Activated CD4-positive, CD25-positive, alpha-beta regulatory T cell treated with anti-CD3 and anti-CD28 coated beads, Interleukin-2, amount 50 U/mL, for 16 hours (primary cell): ENCODE data around the gene ANKRD31.
"Not testable (repeated sequence)": the region's sequence is repeated elsewhere in the genome, so short reads cannot be mapped to it uniquely, and the experiment has no call there.

Experiments used
- DNase-seq: peaks from one replicate; pipeline ENCODE4 v3.0.0-alpha.2; 2020; ENCODE audit warnings: low read depth, low spot score

Gene ANKRD31

DNA sequence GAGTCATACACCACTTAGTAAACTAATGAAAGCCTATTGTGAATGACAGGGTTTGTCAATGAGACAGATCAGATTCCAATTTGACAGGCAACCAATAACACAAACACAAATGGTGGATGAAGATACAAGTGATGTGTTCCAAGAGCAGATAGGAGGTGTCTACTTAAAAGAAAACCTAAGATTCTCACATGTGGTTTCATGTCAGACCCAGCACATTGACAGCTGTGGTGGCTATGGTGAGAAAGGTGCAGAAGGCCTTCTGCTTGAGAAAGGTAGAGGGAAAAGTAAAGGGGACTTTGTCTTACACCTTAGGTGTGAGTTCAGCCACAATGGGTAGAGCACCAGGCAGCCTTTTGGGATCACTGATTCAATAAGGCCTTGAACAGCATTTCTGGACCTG, 11.2 kb downstream of the ANKRD31 start:
- DNase-seq = no peak

DNA sequence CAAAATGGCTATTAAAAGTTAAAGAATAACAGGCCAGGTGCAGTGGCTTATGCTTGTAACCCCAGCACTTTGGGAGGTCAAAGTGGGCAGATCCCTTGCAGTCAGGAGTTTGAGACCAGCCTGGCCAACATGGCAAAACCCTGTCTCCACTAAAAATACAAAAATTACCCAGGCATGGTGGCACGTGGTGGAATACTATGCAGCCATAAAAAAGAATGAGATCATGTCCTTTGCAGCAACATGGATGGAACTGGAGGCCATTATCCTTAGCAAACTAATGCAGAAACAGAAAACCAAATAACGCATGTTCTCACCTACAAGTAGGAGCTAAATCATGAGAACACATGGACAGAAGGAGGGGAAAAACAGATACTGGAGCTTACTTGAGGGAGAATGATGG, 15.9 kb downstream of the ANKRD31 start:
- not testable (repeated sequence) for DNase-seq

DNA sequence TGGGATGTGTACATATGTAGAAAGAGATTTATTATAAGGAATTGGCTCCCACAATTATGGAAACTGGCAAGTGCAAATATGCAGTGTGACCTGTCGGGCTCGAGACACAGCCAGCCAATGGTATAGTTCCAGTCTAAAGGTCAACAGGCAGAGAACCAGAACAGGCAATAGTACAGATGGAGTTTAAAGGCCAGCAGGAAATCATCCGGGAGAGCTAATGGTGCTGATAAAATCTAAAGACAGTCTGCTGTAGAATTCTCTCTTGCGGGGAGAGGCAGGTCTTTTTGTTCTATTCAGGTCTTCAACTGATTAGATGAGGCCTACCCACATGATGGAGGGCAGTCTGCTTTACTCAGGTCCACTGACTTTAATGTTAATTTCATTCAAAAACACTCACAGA, 21.8 kb downstream of the ANKRD31 start:
- DNase-seq = no peak

DNA sequence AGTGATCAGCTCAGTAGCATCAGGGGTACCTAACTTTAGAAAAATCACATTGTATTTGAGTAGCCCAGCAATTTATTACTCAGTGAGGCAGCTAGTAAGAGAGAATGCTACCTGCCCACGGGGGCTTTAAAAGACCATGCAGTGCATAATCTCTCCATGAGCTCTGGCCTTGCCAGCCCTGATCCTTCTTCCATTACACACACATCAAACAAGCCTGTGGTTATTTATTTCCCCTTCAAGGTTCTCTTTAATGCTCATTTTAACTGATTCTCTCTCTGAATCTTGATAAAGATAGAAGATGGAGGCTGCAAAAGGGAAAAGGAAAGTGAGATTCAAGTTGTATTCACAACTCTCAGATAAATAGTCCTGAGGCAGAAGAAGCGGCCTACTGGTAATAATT, 22.3 kb downstream of the ANKRD31 start:
- DNase-seq = no peak

DNA sequence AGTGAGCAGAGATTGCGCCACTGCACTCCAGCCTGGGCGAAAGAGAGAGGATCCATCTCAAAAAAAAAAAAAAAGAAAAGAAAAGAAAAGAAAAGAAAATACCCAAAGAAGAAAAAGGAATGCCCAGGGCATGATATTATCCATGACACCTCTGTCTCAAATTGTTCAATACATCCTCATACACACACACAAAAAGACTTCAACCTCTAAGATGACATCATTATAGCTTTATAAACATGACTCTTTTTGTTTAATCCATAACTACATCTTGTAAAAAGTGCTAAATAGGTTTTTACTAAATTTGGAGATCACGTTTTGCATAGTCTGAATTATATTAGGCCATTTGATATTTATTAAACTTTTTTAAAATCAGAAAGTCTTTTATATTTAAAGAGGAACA, 33.1 kb downstream of the ANKRD31 start:
- DNase-seq = no peak

DNA sequence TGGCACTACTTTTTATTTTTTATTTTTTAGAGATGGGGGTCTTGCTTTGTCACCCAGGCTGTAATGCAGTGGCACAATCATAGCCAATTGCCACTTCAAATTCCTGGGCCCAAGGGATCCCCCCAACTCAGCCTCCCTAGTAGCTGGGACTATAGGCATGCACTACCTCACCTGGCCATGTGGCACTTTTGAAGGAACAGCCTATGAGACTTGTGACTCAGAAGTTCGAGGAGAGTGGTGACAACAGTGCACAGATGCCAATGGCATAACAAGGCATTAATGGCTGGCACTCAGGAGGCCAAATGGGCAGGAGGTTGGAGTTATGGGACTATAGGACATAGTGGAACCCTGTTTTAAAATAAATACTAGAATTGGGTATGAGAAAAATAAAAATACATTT, 33.7 kb downstream of the ANKRD31 start:
- DNase-seq = no peak

DNA sequence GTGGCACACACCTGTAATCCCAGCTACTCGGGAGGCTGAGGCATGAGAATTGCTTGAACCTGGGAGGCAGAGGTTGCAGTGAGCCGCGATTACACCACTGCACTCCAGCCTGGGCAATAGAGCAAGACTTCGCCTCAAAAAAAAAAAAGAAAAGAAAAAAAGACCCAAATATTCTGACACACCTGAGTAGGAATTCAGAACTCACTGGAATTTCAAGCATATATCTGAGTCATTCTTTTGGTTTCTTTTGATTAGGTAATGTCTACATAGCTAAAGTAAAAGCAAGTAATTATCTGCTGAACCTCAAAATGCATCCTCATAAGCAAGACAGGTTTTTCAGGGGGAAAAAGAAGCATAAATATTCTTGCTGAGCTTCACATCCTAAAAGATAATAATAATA, 35.9 kb downstream of the ANKRD31 start:
- no peak for DNase-seq

DNA sequence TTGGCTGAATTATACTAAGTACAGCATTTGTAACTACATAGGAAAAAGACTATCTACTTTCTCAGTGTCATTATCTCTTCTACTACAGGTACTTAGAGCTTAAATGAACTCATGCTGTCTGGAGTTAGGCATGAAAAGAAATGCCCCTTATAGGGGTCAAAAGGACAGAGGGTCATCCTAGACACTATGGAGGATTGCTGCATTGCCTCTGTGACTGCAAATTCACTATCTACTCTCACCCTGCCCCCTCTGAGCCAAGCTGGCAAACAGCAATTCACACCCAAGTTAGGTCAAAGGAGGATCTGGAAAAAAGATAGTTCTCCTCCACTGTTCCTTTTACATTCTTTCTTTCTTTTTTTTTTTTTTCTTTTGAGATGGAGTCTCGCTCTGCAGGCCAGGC, 36.7 kb downstream of the ANKRD31 start:
- DNase-seq = no peak

DNA sequence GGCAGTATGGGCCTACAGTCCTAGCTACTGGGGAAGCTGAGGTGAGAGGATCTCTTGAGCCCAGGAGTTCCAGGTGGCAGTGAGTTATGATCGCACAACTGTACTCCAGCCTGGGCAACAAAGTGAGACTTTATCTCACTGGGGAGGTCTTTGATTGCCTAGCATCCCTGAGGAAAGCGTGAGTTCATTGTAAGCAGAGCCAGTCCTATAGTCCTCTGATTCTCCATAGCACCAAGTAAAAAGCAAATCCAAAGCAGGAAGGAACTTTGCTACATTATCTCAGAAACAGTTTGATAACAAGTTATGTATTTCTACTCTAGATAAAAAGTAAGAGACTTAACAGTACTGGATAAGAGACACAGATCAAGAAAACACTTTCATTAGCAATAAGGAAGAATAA, 37.6 kb downstream of the ANKRD31 start:
- no peak for DNase-seq

DNA sequence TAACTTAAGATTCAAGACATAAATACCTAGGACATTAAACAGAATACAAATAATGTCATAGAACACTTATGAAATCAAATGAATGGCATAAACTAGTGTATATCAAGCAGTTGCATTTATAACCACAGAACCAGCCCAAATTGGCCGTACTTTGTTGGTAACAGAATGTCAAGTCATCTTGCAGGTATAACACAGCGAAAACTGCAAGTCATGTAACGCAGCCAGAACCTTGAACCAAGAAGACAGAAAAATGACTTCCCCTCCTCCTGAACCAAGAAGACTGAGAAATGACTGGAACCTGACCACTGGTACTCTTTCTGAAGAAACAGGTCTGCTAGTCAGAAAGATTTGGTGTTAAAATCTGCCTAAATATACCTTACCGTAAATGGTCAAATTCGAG, 38.9 kb downstream of the ANKRD31 start:
- DNase-seq = no peak

DNA sequence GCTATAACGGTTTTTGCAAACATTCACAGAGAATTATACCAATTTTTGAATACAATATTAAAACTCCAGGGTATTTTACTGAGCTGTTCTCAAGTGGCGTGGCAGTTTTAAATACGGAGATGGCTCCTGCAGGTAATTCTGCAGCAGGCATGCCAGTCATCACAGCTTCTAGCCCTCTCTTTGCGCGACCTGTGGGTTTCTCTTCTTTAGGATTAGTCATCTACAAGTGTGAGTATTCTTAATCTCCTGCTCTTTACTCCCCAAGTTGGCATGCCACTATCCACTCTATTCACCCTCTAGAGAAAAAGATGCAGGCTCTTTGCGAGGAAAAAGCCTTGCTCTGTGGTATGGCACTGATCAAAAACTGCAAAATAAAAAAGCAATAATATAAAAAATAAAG, 43.9 kb downstream of the ANKRD31 start:
- no peak for DNase-seq

DNA sequence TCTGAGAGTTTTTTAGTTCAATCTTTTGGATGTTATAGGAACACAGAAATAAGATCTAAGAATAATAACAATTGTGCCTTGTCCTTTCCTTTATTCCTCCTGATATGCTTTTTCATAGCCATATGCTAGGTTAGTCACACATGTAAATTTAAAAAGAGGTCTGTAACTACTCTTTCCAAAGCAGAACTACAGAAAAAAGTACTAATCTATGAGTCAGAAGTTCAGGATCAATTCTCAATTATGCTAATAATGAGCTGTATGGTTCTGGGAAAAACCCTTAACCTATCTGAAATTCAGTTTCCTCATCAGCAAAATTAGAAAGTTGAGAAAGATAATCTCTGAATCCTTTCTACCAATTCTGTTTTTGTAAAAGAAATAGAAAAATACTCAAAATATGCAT, 44.4 kb downstream of the ANKRD31 start:
- DNase-seq = no peak

DNA sequence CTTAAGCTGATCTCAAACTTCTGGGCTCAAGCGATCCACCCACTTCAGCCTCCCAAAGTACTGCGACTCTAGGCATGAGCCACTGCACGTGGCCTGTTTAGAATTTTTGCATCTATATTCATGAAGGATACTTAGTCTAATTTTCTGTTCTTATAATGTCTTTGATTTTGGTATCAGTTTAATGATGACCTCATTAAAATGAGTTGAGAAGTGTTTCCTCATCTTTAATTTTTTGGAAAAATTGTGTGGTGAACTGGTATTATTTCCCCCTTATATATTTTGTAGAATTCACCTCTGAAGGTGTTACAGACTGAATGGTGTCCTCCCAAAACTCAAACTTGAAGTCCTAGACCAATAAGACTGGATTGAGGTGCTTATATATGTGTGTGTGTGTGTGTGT, 46.5 kb downstream of the ANKRD31 start:
- no peak for DNase-seq

DNA sequence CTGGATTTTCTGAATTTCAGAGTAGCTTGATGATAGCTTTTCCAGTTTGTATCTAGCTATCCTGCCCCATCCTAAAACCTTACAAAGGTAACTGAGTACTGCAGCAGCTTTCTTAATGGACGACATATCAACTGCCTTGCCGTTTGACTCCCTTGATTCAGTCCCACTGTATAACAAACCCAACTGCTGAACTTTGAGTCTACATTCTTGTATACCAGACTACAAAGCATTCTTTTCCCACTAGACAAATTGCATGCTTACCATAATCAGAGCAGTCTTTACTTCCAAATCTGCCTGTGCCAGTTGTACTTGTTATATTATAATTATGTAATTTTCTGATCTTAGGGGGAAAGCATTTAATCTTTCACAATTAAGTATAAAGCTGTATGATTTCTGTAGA, 47.3 kb downstream of the ANKRD31 start:
- no peak for DNase-seq

DNA sequence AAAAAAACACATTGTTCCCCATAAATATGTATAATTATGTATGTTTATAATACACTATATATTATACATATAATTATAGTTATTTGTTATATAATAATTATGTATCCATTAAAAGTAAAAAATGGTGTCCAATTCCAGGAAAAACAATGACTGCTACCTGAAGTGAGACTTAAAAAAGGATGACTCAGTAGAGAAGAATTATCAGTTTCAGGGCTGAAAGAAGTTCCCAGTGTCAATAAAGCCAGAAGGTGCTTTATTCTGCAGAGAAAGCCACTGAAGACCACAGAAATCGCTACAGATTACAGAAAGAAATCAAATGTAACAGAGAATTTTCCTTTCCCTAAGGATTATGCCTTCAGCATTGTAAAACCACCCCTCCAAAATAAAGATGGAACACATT, 50.9 kb downstream of the ANKRD31 start:
- no peak for DNase-seq

DNA sequence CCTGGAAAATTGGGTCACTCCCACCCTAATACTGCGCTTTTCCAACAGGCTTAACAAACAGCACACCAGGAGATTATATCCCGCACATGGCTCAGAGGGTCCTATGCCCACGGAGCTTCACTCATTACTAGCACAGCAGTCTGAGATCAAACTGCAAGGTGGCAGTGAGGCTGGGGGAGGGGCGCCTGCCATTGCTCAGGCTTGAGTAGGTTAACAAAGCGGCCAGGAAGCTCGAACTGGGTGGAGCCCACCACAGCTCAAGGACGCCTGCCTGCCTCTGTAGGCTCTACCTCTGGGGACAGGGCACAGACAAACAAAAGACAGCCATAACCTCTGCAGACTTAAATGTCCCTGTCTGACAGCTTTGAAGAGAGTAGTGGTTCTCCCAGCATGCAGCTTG, 60.7 kb downstream of the ANKRD31 start:
- not testable (repeated sequence) for DNase-seq

DNA sequence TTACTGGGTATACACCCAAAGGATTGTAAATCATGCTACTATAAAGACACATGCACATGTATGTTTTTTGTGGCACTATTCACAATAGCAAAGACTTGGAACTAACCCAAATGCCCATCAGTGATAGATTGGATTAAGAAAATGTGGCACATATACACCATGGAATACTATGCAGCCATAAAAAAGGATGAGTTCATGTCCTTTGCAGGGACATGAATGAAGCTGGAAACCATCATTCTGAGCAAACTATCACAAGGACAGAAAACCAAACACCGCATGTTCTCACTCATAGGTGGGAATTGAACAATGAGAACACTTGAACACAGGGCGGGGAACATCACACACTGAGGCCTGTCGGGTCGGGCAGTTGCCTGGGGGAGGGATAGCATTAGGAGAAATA, 61.8 kb downstream of the ANKRD31 start:
- not testable (repeated sequence) for DNase-seq

DNA sequence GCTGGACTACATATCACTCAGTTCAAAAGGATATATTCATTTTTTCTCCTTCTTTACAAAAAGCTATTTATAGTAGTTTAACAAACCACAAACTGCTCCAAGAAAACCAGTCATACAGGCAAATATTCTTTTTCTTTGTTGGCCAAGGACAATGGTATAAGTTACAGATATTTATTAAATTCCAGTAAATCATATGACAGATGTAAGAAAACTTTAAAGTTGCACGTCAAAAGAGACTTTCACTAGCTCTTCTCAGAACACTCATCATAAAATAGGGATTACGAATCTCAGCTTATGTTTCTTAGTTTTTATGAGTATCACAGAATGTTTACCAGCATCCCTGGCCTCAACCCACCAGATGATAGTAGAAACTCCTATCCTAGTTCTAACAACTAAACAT, 67.2 kb downstream of the ANKRD31 start:
- no peak for DNase-seq

DNA sequence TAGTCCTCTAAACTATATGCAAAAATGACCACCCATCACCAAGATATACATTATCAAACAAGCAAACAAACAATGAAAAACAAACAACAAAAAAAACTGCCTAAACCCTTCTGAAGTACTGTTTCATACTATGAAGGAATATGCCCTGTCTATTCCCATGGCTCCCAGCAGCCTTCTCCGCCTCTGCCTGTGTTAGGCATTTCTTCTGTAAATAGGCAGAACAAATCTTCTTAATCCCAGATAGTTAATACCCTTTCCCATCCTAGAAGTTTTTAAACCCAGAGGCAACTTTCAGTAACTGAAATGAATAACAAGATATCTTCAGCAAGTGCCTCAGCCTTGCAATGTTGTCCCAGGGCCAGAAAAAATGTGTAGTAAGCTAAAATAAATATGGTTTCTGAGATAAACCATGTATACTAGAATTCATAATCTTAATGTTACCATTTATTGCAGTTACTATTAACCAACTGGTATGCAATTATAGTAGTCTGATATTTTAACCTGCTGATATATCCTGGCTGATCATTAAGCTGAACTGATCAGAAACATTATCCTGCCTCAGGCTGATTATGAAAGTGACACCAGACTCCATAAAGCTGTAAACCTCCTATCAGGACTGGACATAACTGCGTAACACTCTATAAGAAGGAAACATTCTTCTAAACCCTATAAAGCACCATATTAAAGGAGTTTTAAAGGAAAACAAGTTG, 68.5 kb downstream of the ANKRD31 start:
- no peak for DNase-seq

DNA sequence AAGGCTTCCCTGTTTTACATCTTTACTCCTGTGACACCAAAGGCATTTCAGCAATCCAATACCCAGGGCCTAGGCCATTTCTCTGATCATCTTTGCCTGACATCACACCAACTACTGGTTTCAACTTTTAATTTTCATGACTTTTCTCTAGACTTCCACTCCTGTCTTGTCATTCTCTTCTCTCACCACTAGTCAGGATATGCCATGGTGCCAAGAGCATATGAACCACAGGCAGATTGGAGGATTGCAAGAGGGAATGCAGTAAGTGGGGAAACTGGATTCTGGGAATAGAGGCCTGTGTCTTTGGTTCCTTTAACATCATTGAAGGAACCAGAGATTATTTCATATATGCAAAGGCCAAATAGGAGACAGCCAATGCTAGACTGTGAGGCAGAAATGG, 69.3 kb downstream of the ANKRD31 start:
- DNase-seq = no peak

DNA sequence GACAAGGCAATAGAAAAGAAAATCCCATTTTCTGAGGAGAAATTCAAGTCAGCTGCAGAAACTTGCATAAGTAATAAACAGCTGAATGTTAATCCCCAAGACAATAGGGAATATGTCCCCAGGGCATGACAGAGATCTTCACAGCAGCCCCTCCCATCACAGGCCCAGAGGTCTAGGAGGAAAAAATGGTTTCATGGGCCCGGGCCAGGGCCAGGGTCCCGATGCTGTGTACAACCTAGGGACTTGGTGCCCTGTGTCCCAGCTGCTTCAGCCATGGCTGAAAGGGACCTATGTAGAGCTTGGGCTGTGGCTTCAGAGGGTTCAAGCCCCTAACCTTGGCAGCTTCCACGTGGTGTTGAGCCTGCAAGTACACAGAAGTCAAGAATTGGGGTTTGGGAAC, 75.2 kb downstream of the ANKRD31 start:
- DNase-seq = not testable (repeated sequence)

DNA sequence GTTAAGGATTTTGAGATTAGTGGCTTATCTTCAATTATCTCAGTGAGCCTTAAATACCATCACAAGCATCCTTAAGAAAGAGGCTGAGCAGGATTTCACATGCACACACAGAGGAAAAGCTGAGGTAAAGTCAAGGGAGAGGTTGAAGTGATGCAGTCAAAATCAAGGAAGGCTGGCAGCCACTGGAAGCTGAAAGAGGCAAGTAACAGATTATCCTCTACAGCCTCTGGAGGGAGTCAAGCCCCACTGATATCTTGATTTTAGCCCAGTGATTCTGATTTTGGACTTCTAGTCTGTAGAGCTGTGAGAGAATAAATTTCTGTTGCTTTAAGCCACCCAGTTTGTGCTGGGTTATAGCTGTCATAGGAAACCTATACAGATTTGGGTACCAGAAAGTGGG, 80.1 kb downstream of the ANKRD31 start:
- no peak for DNase-seq

DNA sequence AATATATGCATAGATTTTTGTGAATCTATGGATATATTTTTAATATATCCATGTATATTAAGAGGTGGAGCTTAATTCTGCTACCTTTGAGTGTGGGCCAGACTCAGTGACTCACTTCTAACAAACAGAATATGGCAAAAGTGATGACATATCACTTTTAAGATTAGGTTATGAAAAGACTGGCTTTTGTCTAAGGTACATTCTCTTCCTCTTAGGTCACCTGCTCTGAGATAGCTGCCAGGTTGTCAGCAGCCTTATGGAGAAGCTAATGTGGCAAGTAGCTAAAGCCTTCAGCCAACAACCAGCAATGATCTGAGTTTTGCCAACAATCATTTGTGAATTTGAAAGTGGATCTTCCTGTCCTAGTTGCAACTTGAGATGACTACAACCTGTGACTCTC, 83.8 kb downstream of the ANKRD31 start:
- DNase-seq = no peak

DNA sequence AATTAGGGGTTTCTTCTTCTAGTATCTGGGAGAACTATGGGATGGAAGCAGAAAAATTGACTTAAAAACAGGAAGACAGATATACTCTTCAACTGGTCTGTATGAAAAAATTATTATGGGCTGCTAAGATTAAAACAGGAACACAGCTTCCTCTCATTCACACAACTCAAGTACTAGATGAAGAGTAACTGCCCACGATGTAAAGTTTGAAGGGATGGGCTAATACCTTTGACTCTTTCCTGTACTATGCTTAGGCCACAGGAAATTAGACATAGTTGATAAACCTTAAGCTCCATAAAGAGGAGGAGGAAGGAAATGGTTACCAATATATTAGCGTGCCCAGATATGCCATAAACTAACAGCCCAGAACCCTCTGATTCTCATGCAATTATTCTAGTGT, 88.6 kb downstream of the ANKRD31 start:
- no peak for DNase-seq
